Glutamatergic neuron (in vitro differentiated cells): ENCODE measurements around the gene SLN. TPM values are rescaled to one million over a fixed set of nuclear protein-coding genes. Genes with fewer than 3 reads are reported as not detected.

Source experiments
- DNase-seq: peaks from one replicate; pipeline ENCODE4 v3.0.0; 2022
- H3K27ac Mint-ChIP-seq: one replicate; pipeline ENCODE4 v1.8.0; 2020; ENCODE audit warnings: mild to moderate bottlenecking, mixed read lengths, inconsistent platforms; ENCODE audit not compliant: unreplicated experiment
- H3K27me3 Mint-ChIP-seq: one replicate; pipeline ENCODE4 v1.8.0; 2020; ENCODE audit warnings: mild to moderate bottlenecking, moderate library complexity, mixed read lengths, inconsistent platforms; ENCODE audit not compliant: unreplicated experiment
- H3K36me3 Mint-ChIP-seq: one replicate; pipeline ENCODE4 v1.8.0; 2020; ENCODE audit warnings: mild to moderate bottlenecking, mixed read lengths, inconsistent platforms; ENCODE audit not compliant: unreplicated experiment
- H3K4me1 Mint-ChIP-seq: one replicate; pipeline ENCODE4 v1.8.0; 2020; ENCODE audit warnings: mild to moderate bottlenecking, low read depth, mixed read lengths, inconsistent platforms; ENCODE audit not compliant: unreplicated experiment
- H3K4me3 Mint-ChIP-seq: one replicate; pipeline ENCODE4 v1.8.0; 2020; ENCODE audit warnings: mild to moderate bottlenecking, mixed read lengths, inconsistent platforms; ENCODE audit not compliant: unreplicated experiment
- H3K9me3 Mint-ChIP-seq: one replicate; pipeline ENCODE4 v1.8.0; 2020; ENCODE audit warnings: mild to moderate bottlenecking, moderate library complexity, mixed read lengths, inconsistent platforms; ENCODE audit not compliant: unreplicated experiment
- total RNA-seq: library from RNA; stranded (reverse); fragmentation: NEBNext Ultra II Directional; extraction: Animal tissue kit (Norgen Biotek cat#: 25700); gene quantifications from one replicate; pipeline ENCODE4 v1.2.1, GENCODE V29; 2021; ENCODE audit not compliant: unreplicated experiment
- TF ChIP-seq, protein P1 (sequence below): fragments of 200-600 bp; sonication (generic); IDR thresholded peaks from one replicate; pipeline ENCODE4 v1.5.0; 2021; ENCODE audit not compliant: partially characterized antibody, unreplicated experiment

Gene SLN
- total RNA-seq, 1 donor from 2014 or later = not detected

DNA sequence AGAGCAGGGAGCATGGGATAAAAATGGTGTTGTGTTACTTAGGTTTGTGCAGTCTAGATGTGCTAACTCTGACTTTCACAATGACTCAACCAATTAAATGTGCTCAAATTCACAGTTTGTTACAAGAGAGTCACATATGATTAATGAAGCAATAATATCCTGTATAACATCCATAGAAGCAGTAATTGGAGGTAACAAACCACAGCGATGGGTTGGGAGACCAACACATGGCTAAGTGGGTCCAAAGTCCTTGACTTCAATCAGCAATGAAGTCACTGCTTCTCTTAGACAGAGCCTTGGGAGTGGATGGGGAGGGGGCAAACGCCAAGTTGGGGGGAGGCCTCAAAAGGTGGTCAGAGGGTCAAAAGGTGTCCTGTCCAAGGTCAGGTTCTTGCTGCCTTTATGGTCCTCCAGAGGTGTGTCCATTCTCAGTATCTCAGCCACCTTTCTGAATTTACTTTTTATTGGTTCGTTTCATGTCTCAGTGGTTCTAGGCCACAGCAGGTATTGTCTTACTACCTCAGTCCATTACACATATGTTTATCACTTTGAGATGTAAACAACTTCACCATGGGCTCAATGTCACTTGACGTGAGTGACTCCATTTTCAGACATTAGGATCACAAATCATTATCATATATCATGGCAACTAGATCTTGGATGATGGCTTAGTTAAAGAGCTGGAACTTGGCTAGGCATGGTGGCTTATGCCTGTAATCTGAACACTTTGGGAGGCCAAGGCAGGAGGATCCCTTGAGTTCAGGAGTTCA is 32.4 kb downstream of the SLN start:
- Mint-ChIP-seq H3K27ac (no peak overlapping the region), H3K9me3 (no peaks in the 10 kb centered on the region), H3K4me1 (no peaks in the 10 kb centered on the region), H3K36me3 (no peaks in the 10 kb centered on the region), H3K4me3 (no peak overlapping the region), H3K27me3 (peaks cover 2% of the 10 kb centered on the region)
- TF ChIP-seq, protein P1, sequence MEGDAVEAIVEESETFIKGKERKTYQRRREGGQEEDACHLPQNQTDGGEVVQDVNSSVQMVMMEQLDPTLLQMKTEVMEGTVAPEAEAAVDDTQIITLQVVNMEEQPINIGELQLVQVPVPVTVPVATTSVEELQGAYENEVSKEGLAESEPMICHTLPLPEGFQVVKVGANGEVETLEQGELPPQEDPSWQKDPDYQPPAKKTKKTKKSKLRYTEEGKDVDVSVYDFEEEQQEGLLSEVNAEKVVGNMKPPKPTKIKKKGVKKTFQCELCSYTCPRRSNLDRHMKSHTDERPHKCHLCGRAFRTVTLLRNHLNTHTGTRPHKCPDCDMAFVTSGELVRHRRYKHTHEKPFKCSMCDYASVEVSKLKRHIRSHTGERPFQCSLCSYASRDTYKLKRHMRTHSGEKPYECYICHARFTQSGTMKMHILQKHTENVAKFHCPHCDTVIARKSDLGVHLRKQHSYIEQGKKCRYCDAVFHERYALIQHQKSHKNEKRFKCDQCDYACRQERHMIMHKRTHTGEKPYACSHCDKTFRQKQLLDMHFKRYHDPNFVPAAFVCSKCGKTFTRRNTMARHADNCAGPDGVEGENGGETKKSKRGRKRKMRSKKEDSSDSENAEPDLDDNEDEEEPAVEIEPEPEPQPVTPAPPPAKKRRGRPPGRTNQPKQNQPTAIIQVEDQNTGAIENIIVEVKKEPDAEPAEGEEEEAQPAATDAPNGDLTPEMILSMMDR = no peak
- no peak for DNase-seq

GRCh38 chr11:107678632-107678971 is 33.3 kb downstream of the SLN start:
- TF ChIP-seq, protein P1 = no peak

GRCh38 chr11:107677924-107678631 is 33.8 kb downstream of the SLN start:
- Mint-ChIP-seq H3K27ac (no peak overlapping the region), H3K36me3 (no peaks in the 10 kb centered on the region), H3K27me3 (peaks cover 2% of the 10 kb centered on the region), H3K4me1 (no peaks in the 10 kb centered on the region), H3K4me3 (no peak overlapping the region), H3K9me3 (no peaks in the 10 kb centered on the region)
- TF ChIP-seq, protein P1 = no peak
- DNase-seq = no peak

More at GRCh38 chr11:107678632-107678971, 33.3 kb downstream of the SLN start:
- H3K36me3 Mint-ChIP-seq = no peaks in the 10 kb centered on the region
- H3K9me3 Mint-ChIP-seq = no peaks in the 10 kb centered on the region
- peaks cover 2% of the 10 kb centered on the region for H3K27me3 Mint-ChIP-seq
- no peak overlapping the region for H3K4me3 Mint-ChIP-seq
- DNase-seq = no peak
- no peaks in the 10 kb centered on the region for H3K4me1 Mint-ChIP-seq
- H3K27ac Mint-ChIP-seq = no peak overlapping the region

DNA sequence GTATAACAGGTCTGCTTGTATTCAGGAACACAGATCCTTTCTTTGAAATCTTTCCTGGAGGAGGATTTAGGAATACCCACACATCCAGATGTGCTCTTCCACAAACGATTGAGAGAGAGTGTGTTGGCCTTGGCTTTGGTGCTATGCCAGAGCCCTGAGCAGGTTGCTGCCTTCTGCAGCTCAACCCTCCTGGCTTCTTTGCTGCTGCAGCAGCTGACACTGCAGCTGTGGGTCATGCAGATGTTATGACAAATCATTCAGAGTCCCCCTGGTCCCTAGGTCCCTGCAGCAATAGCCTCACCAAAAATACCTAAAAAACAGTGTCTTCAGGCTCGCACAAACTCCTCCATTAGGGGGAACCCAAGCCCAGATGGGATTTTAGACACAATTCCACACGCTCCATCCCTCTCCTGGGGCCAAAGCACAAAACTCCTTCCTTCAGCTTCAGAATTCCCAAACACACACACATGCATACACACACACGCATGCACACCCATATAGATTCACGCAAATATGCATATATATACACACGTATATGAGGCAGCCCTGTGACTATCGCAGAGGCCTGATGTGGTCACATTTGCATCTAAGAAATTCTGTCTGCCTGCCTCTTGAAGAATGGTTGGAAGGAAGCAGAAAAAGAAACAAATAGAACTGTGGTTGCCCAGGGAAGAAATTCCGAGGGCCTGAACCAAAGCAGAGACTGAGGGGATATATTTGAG is 35.4 kb downstream of the SLN start:
- peaks cover 2% of the 10 kb centered on the region for H3K27me3 Mint-ChIP-seq
- no peaks in the 10 kb centered on the region for H3K36me3 Mint-ChIP-seq
- no peak for DNase-seq
- TF ChIP-seq, protein P1 = no peak
- H3K27ac Mint-ChIP-seq = no peak overlapping the region
- no peaks in the 10 kb centered on the region for H3K4me1 Mint-ChIP-seq
- H3K4me3 Mint-ChIP-seq = no peak overlapping the region
- no peaks in the 10 kb centered on the region for H3K9me3 Mint-ChIP-seq

DNA sequence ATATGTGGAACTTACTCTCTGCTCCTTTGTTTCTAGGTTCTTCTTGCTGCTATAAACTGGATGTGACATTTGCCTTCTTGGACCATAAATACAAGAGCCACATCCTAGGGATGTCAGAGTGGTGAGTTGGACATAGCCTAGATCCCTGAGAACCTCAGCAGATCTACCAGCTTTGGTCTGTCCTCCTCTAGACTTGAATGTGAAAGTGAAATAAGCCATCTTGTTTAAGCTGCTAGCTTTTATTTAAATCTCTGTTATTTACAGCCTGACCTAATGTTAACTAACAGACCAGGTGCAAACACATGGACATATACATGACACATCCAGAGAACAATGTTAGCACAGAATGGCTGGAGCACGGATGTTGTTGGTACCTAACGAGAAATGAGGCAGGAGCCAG is 36.0 kb downstream of the SLN start:
- TF ChIP-seq, protein P1 = no peak
- no peaks in the 10 kb centered on the region for H3K4me1 Mint-ChIP-seq
- H3K36me3 Mint-ChIP-seq = no peaks in the 10 kb centered on the region
- DNase-seq = no peak
- H3K27ac Mint-ChIP-seq = no peak overlapping the region
- H3K9me3 Mint-ChIP-seq = peaks cover 3% of the 10 kb centered on the region
- peaks cover 3% of the 10 kb centered on the region for H3K27me3 Mint-ChIP-seq
- no peak overlapping the region for H3K4me3 Mint-ChIP-seq
